Measurements from ENCODE around the gene REPS2. TPM values are rescaled to one million over a fixed set of nuclear protein-coding genes. Genes with fewer than 3 reads are reported as not detected.

The REPS2 gene
- total RNA-seq, 4 donors from 2014 or later: 2.9 to 10.8 (median 6.7) TPM

DNA sequence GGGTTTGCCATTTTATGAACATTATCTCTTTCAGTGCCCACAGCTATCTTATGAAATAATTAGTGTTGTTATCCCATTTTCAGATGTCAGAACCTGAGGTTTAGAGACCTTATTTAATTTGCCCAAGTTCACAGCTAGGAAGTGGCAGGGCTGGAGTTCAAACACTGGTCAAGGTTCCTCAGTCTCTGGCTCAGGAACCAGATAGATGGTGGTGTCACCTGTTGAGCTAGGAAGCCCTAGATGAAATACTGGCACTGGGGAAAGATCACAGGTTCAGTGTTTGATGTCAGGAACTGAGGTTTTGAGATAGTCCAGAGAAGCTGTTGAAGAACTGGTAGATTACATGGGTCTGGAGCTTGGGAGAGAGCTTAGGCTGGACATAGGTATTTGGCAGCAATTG is 85.4 kb downstream of the REPS2 start:
- intact Hi-C loops (cut with DNase I; ENCODE audit: low total_unique reads): no loop called here
- no peak overlapping the region for H3K4me3 ChIP-seq (ENCODE audit: low read depth, poor library complexity, severe bottlenecking)
- DNase-seq (ENCODE audit: low spot score in 2 of 2): no peak
- TF ChIP-seq POLR2A (IDR thresholded peaks at IDR 0.05): no peak
- TF ChIP-seq, protein P1, sequence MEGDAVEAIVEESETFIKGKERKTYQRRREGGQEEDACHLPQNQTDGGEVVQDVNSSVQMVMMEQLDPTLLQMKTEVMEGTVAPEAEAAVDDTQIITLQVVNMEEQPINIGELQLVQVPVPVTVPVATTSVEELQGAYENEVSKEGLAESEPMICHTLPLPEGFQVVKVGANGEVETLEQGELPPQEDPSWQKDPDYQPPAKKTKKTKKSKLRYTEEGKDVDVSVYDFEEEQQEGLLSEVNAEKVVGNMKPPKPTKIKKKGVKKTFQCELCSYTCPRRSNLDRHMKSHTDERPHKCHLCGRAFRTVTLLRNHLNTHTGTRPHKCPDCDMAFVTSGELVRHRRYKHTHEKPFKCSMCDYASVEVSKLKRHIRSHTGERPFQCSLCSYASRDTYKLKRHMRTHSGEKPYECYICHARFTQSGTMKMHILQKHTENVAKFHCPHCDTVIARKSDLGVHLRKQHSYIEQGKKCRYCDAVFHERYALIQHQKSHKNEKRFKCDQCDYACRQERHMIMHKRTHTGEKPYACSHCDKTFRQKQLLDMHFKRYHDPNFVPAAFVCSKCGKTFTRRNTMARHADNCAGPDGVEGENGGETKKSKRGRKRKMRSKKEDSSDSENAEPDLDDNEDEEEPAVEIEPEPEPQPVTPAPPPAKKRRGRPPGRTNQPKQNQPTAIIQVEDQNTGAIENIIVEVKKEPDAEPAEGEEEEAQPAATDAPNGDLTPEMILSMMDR (IDR thresholded peaks at IDR 0.05): no peak

DNA sequence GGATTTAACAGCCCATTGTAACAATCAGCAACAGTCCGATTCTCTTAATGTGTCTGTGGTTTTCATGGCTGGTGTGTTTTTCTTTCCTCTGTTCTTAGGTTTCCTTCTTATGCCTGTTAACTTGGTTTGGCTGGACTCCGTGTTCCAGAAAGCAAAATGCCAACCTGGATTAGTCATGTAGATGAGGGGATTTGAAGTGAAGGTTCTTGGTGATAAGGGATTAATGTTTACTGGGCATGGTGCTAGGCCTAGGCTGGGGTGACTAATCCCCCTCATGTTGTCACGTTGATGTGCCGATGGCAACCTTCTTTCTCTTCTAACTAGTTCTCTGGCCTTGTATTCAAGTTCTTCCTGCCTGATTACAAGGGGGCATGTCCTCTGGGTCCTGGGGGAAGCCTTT is 85.9 kb downstream of the REPS2 start:
- no peak for DNase-seq (ENCODE audit: low spot score in 2 of 2)
- WGBS, 2 donors: 33 to 72% methylated on average over 4 of the region's 4 CpGs
- TF ChIP-seq POLR2A (IDR thresholded peaks at IDR 0.05): no peak
- TF ChIP-seq, protein P1 (IDR thresholded peaks at IDR 0.05): no peak
- no peak overlapping the region for H3K4me3 ChIP-seq (ENCODE audit: low read depth, poor library complexity, severe bottlenecking)
- intact Hi-C loops (cut with DNase I; ENCODE audit: low total_unique reads): no loop called here

DNA sequence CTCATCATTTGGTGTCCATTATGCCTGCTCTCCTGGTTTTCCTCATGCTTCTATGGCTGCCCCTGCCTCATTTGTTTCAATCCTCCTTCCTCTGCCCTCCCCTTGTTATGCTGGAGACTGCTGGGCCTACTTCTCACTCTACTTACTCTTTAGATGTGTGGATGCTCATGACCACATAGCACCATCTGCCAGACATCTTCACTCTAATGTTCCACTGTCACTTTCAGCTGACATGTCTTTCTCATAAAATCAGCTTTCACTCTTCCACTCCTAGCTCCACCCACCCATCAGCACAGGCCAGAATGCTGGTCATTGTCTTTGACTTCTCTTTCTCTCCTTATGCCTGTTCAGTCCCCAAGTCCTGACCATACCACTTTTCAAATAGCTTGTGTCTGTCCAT is 86.8 kb downstream of the REPS2 start:
- no peak for DNase-seq (ENCODE audit: low spot score in 2 of 2)
- TF ChIP-seq, protein P1 (IDR thresholded peaks at IDR 0.05): no peak
- no peak for TF ChIP-seq POLR2A (IDR thresholded peaks at IDR 0.05)
- H3K4me3 ChIP-seq (ENCODE audit: low read depth, poor library complexity, severe bottlenecking): no peak overlapping the region
- intact Hi-C loops (cut with DNase I; ENCODE audit: low total_unique reads): no loop called here

DNA sequence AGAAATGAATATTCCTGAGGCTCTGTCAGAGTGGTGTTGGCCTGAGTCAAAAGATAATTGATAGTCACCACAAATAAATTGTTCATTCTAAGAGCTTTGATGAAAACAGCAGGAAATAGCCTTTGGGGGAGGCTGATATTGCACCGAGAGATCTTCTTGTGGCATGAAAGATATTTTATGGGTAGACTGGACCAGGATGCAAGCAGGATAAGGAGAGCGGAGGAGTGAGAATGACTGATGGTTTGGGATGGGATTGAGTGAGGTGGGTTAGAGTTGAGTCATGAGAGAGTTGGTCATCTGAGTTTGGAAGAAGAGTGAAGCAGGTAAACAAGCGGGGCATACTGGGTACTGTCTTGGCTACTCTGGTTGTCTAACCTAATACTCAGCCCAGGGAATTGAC is 88.7 kb downstream of the REPS2 start:
- intact Hi-C loops (cut with DNase I; ENCODE audit: low total_unique reads): no loop called here
- H3K4me3 ChIP-seq (ENCODE audit: low read depth, poor library complexity, severe bottlenecking): no peak overlapping the region
- WGBS, 2 donors: 88 to 90% methylated on average over 3 of the region's 3 CpGs
- no peak for TF ChIP-seq POLR2A (IDR thresholded peaks at IDR 0.05)
- TF ChIP-seq, protein P1 (IDR thresholded peaks at IDR 0.05): no peak
- no peak for DNase-seq (ENCODE audit: low spot score in 2 of 2)

DNA sequence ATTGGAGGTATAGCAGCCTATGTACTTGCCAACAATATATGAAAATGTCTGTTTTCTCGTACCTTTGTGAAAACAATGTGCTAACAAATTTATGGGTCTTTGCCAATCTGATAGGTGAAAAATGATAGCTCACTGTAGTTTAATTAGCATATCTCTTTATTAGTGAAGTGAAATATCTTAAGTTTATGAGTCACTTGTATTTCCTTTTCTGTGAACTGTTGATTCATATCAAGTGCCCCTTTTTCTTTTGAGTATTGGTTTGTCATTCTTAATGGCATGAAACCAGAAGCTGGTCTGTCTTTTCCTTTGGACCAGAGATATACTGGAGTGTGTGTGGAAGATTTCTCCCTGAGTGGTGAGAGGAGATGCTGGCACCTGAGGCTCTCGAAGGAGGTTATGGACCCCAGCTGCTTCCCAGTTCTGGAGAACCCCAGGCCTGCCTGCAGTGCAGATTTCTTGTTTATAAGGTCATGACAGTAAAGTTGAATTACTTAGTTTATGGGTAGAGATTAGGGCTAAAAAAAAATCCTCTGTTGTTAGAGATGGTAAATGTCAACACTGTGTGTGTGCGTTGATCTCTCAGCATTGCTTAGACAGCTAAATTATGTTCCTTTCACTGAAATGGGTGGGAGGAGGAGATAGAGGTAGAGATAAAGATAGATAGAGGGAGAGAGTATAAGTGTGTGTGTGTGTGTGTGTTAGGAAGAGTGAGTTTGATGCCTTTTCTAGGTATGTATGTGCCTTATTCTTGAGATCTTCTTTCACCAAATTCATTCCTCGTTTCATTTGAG is 89.9 kb downstream of the REPS2 start:
- no peak overlapping the region for H3K4me3 ChIP-seq (ENCODE audit: low read depth, poor library complexity, severe bottlenecking)
- WGBS, 2 donors: 63 to 64% methylated on average over 4 of the region's 4 CpGs
- no peak for DNase-seq (ENCODE audit: low spot score in 2 of 2)
- intact Hi-C loops (cut with DNase I; ENCODE audit: low total_unique reads): no loop called here
- TF ChIP-seq POLR2A (IDR thresholded peaks at IDR 0.05): no peak
- TF ChIP-seq, protein P1 (IDR thresholded peaks at IDR 0.05): no peak

DNA sequence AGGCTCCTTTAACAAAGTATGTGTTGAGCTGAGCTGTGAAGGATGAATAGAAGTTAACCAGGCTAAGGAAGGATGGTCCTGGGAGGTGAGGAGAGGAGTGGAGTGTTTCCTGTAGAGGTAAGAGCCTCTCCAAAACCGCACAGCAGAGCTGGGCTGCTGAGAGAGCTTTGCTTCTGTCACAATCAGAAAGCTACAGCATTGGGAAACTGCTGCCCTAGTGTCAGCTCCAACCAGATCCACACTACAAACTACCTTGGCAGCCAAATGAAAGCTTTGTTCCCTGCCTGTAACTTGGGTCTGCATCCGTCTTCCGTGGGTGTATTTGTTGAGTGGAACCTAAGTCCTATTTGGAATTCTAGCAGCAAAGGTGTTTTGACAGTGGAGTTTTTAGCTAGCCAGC is 91.8 kb downstream of the REPS2 start:
- 63 to 77% methylated on average over 3 of the region's 3 CpGs for WGBS, 2 donors
- intact Hi-C loops (cut with DNase I; ENCODE audit: low total_unique reads): no loop called here
- TF ChIP-seq, protein P1 (IDR thresholded peaks at IDR 0.05): no peak
- TF ChIP-seq POLR2A (IDR thresholded peaks at IDR 0.05): no peak
- no peak overlapping the region for H3K4me3 ChIP-seq (ENCODE audit: low read depth, poor library complexity, severe bottlenecking)
- no peak for DNase-seq (ENCODE audit: low spot score in 2 of 2)
